HepG2 (cell line): ENCODE results near the gene OR51A7. TPM values are rescaled to one million over a fixed set of nuclear protein-coding genes. Genes with fewer than 3 reads are reported as not detected.

Experiments used
- ATAC-seq: fragments of 200-7000 bp; cut with Tn5 transposase; 3 replicates; pipeline ENCODE4 v1.9.1; 2020; ENCODE audit warnings: mild to moderate bottlenecking, moderate library complexity
- BruUV-seq: library from RNA; stranded (reverse); fragments of 400-500 nt; replicated peaks from 2 replicates; lab custom pipeline; 2021; lab: Mats Ljungman, UMichigan
- CTCF ChIA-PET: fragments of 300-600 bp; formaldehyde crosslinking; extraction: SDS; loops from one replicate; lab custom pipeline; 2021; ENCODE audit warnings: low total read pairs, inconsistent platforms, low intra/inter-chr PET ratio; lab: Yijun Ruan, JAX
- POLR2A ChIA-PET: fragments of 350-600 bp; sonication (Branson Sonifier 250); formaldehyde crosslinking; loops from one replicate; lab custom pipeline; 2020; ENCODE audit warnings: antibody characterized with exemption, inconsistent platforms; lab: Yijun Ruan, JAX
- DNase-seq: peaks from one replicate; pipeline ENCODE4 v3.0.0-alpha.2; 2015; ENCODE audit warnings: low spot score
- FAIRE-seq: peaks from 3 replicates; lab custom pipeline; 2011; peaks lifted over from hg19 to GRCh38; lab: Jason Lieb, UNC
- H2AFZ ChIP-seq: one replicate; pipeline ENCODE4 v1.6.1; 2011; ENCODE audit warnings: low read length, inconsistent platforms
- H3K27ac ChIP-seq: fragments of 300-600 bp; 3 replicates; pipeline ENCODE4 v1.8.0; 2011; ENCODE audit warnings: mixed run types, mild to moderate bottlenecking, mixed read lengths, low read length, inconsistent platforms; ENCODE audit not compliant: insufficient read depth; ENCODE audit errors: extremely low read length
- H3K27me3 ChIP-seq, 2 experiments: fragments of 200-600 bp in 1 of 2; 2 replicates in 1 of 2; 3 replicates in 1 of 2; pipeline versions ENCODE4 v1.6.0 to v1.8.0; 2011; ENCODE audit warnings: low read length in 2 of 2, mild to moderate bottlenecking in 2 of 2, moderate library complexity in 2 of 2, inconsistent platforms in 1 of 2; ENCODE audit not compliant: insufficient read depth in 2 of 2, control insufficient read depth in 1 of 2
- H3K36me3 ChIP-seq, 2 experiments: fragments of 200-600 bp in 1 of 2; replicated peaks in 1 of 2; 2 replicates in 1 of 2; 3 replicates in 1 of 2; pipeline versions ENCODE4 v1.5.1 to v1.8.0; 2011; ENCODE audit warnings: low read length in 2 of 2, inconsistent platforms in 1 of 2; ENCODE audit not compliant: insufficient read depth in 2 of 2, control insufficient read depth in 1 of 2
- H3K4me1 ChIP-seq: 2 replicates; pipeline ENCODE4 v1.5.1; 2012; ENCODE audit warnings: low read length, inconsistent platforms; ENCODE audit not compliant: insufficient read depth
- H3K4me2 ChIP-seq: 2 replicates; pipeline ENCODE4 v1.6.0; 2011; ENCODE audit warnings: low read depth, low read length, inconsistent platforms
- H3K4me3 ChIP-seq, 3 experiments: fragments of 200-600 bp in 1 of 3; sonication (generic), shearing (Covaris generic) in 1 of 3; replicated peaks in 1 of 3; 2 replicates each; pipeline ENCODE4 v1.5.1; 2011 to 2016; ENCODE audit warnings: low read length in 3 of 3, inconsistent platforms in 2 of 3, low read depth in 2 of 3, mild to moderate bottlenecking in 2 of 3, control low read depth in 1 of 3, mixed read lengths in 1 of 3; ENCODE audit not compliant: insufficient read depth in 1 of 3
- H3K79me2 ChIP-seq: one replicate; pipeline ENCODE4 v1.6.1; 2011; ENCODE audit warnings: low read length, inconsistent platforms; ENCODE audit not compliant: insufficient read depth
- H3K9ac ChIP-seq: 2 replicates; pipeline ENCODE4 v1.6.0; 2011; ENCODE audit warnings: mild to moderate bottlenecking, low read depth, low read length, inconsistent platforms; ENCODE audit not compliant: insufficient read depth
- H3K9me3 ChIP-seq: 2 replicates; pipeline ENCODE4 v1.5.1; 2012; ENCODE audit warnings: mild to moderate bottlenecking, low read length
- H4K20me1 ChIP-seq: 2 replicates; pipeline ENCODE4 v1.6.0; 2011; ENCODE audit warnings: inconsistent platforms, mild to moderate bottlenecking, low read length, moderate library complexity; ENCODE audit not compliant: insufficient read depth
- FOSL1 ChIP-seq: sonication (generic); formaldehyde crosslinking; IDR thresholded peaks from 2 replicates; pipeline ENCODE4 v1.9.0; 2021; ENCODE audit warnings: missing genetic modification reagents, borderline replicate concordance
- KDM1A ChIP-seq: IDR thresholded peaks from 2 replicates; pipeline ENCODE4 v1.6.1; 2016; ENCODE audit warnings: missing compliant biosample characterization
- KDM5B ChIP-seq: sonication (generic); formaldehyde crosslinking; IDR thresholded peaks from 2 replicates; pipeline ENCODE4 v1.4.0; 2020; ENCODE audit warnings: missing genetic modification reagents, mild to moderate bottlenecking, borderline replicate concordance
- MLX ChIP-seq: IDR thresholded peaks from 2 replicates; pipeline ENCODE4 v1.6.1; 2016
- MYNN ChIP-seq: sonication (generic); formaldehyde crosslinking; IDR thresholded peaks from 2 replicates; pipeline ENCODE4 v1.4.0; 2020; ENCODE audit warnings: mild to moderate bottlenecking, low read depth, missing genetic modification reagents
- PRPF4 ChIP-seq: fragments of 200-400 bp; formaldehyde crosslinking; IDR thresholded peaks from 2 replicates; pipeline ENCODE4 v1.6.1; 2016; ENCODE audit warnings: low read length, low read depth; ENCODE audit not compliant: poor library complexity, severe bottlenecking
- TCF7 ChIP-seq: sonication (generic); IDR thresholded peaks from 2 replicates; pipeline ENCODE4 v1.6.1; 2016; ENCODE audit warnings: antibody characterized with exemption, low read depth
- ZBTB42 ChIP-seq: sonication (generic); formaldehyde crosslinking; IDR thresholded peaks from 2 replicates; pipeline ENCODE4 v1.5.0; 2020; ENCODE audit warnings: mild to moderate bottlenecking, missing genetic modification reagents
- ZFP36 ChIP-seq: fragments of 150-350 bp; IDR thresholded peaks from 2 replicates; pipeline ENCODE4 v1.6.1; 2018; ENCODE audit warnings: borderline replicate concordance, low read length, low read depth; ENCODE audit not compliant: partially characterized antibody
- ZNF264 ChIP-seq: sonication (generic); formaldehyde crosslinking; IDR thresholded peaks from 2 replicates; pipeline ENCODE4 v1.4.0; 2020; ENCODE audit warnings: missing genetic modification reagents
- ZNF382 ChIP-seq: sonication (generic); formaldehyde crosslinking; IDR thresholded peaks from 2 replicates; pipeline ENCODE4 v1.5.0; 2020; ENCODE audit warnings: missing genetic modification reagents, mild to moderate bottlenecking, borderline replicate concordance
- ZNF468 ChIP-seq: sonication (generic); formaldehyde crosslinking; IDR thresholded peaks from 2 replicates; pipeline ENCODE4 v1.8.0; 2022; ENCODE audit warnings: mild to moderate bottlenecking, moderate library complexity, missing genetic modification reagents
- ZNF501 ChIP-seq: sonication (generic); formaldehyde crosslinking; IDR thresholded peaks from 2 replicates; pipeline ENCODE4 v1.5.1; 2020; ENCODE audit warnings: mild to moderate bottlenecking, moderate library complexity, missing genetic modification reagents
- ZNF530 ChIP-seq: sonication (generic); formaldehyde crosslinking; IDR thresholded peaks from 2 replicates; pipeline ENCODE4 v1.5.0; 2020; ENCODE audit warnings: low read depth, mild to moderate bottlenecking, missing genetic modification reagents
- ZNF761 ChIP-seq: sonication (generic); formaldehyde crosslinking; conservative IDR thresholded peaks from 2 replicates; pipeline ENCODE4 v1.4.0; 2020; ENCODE audit warnings: mild to moderate bottlenecking, missing genetic modification reagents
- ZNF768 ChIP-seq: sonication (generic); formaldehyde crosslinking; IDR thresholded peaks from 2 replicates; pipeline ENCODE4 v1.4.0; 2020; ENCODE audit warnings: missing genetic modification reagents
- in situ Hi-C: cut with HindIII; loops from 2 replicates; pipeline ENCODE4 v1.10.0; 2017; ENCODE audit warnings: low pct_unique_long_range_greater_than_20kb; ENCODE audit not compliant: extremely low pct_ligation_motif_present
- intact Hi-C: fragments of 100-400 bp; cut with micrococcal nuclease; formaldehyde crosslinking; loops from one replicate; pipeline ENCODE4 v1.10.0; 2022; ENCODE audit not compliant: unreplicated experiment
- polyA plus RNA-seq, 8 experiments: library from polyadenylated mRNA; depleted of rRNA in 3 of 8; stranded (reverse) in 7 of 8; unstranded in 1 of 8; fragments of >200 nt; fragmentation: Illumina TruSeq in 4 of 8; extraction: Trizol in 4 of 8; gene quantifications; 2 replicates each; pipeline versions ENCODE4 v1.2.1 to v1.2.3, GENCODE V29; 2011 to 2016; ENCODE audit warnings: low read depth in 4 of 8, missing spikeins in 1 of 8, mixed read lengths in 1 of 8; ENCODE audit not compliant: insufficient read depth in 1 of 8
- total RNA-seq, 5 experiments: library from RNA; depleted of rRNA; stranded (reverse); fragments of >200 nt; fragmentation: Illumina TruSeq; extraction: Trizol; gene quantifications; 2 replicates each; pipeline ENCODE4 v1.2.3, GENCODE V29; 2016; ENCODE audit warnings: low read depth in 1 of 5
- TF ChIP-seq, protein P1 (sequence below): IDR thresholded peaks from 2 replicates; pipeline ENCODE4 v1.6.1; 2016; ENCODE audit warnings: control low read depth
- TF ChIP-seq, protein P2 (sequence below): sonication (generic); formaldehyde crosslinking; IDR thresholded peaks from 2 replicates; pipeline ENCODE4 v1.8.0; 2022; ENCODE audit warnings: missing genetic modification reagents, low read depth, mild to moderate bottlenecking, borderline replicate concordance
- TF ChIP-seq, protein P3 (sequence below): sonication (generic); formaldehyde crosslinking; IDR thresholded peaks from 2 replicates; pipeline ENCODE4 v1.4.0; 2020; ENCODE audit warnings: missing genetic modification reagents, borderline replicate concordance
- TF ChIP-seq, protein P4 (sequence below): sonication (generic); formaldehyde crosslinking; IDR thresholded peaks from 2 replicates; pipeline ENCODE4 v1.5.0; 2020; ENCODE audit warnings: mild to moderate bottlenecking, missing genetic modification reagents

The OR51A7 gene
- total and polyA plus RNA-seq, 2 of the 13 experiments (the other 11 are each of a cell fraction or from before 2014, with no cell fraction given): not detected

- H3K27ac ChIP-seq: no peak overlapping the region
- H3K4me3 ChIP-seq: no peak overlapping the region
- intact Hi-C loops: no loop called here
- in situ Hi-C loops: no loop called here
- no TSS peak for BruUV-seq
- DNase-seq: peak; percentile 31
- H3K9me3 ChIP-seq: no peaks in the 10 kb centered on the region
- no peaks in the 10 kb centered on the region for H3K4me1 ChIP-seq
- CTCF ChIA-PET: no interaction called here
- H2AFZ ChIP-seq: no peak overlapping the region
- FAIRE-seq: peak; percentile 44
- POLR2A ChIA-PET: no interaction called here
- no peak overlapping the region for H3K9ac ChIP-seq
- H3K27me3 ChIP-seq: no peaks in the 10 kb centered on the region; a peak in 2 of 5 replicates
- ATAC-seq: peak; percentile 83
- no peaks in the 10 kb centered on the region for H4K20me1 ChIP-seq
- no peak overlapping the region for H3K4me2 ChIP-seq
- H3K79me2 ChIP-seq: no peaks in the 10 kb centered on the region
- H3K36me3 ChIP-seq: no peaks in the 10 kb centered on the region
- TF ChIP-seq, protein P1, sequence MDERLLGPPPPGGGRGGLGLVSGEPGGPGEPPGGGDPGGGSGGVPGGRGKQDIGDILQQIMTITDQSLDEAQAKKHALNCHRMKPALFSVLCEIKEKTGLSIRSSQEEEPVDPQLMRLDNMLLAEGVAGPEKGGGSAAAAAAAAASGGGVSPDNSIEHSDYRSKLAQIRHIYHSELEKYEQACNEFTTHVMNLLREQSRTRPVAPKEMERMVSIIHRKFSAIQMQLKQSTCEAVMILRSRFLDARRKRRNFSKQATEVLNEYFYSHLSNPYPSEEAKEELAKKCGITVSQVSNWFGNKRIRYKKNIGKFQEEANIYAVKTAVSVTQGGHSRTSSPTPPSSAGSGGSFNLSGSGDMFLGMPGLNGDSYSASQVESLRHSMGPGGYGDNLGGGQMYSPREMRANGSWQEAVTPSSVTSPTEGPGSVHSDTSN (CRISPR knock-in tag): peak; percentile 56; the same call in 1 of the 2 replicates
- TF ChIP-seq, protein P2, sequence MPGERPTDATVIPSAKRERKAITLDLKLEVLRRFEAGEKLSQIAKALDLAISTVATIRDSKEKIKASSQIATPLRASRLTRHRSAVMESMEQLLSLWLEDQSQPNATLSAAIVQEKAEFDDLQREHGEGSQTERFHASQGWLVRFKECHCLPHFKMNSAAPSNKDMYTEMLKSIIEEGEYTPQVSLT (CRISPR knock-in tag): no peak
- no peak for TF ChIP-seq PRPF4
- TF ChIP-seq ZNF382 (CRISPR knock-in tag): no peak
- no peak for TF ChIP-seq ZNF468 (CRISPR knock-in tag)
- TF ChIP-seq MYNN (CRISPR knock-in tag): no peak
- TF ChIP-seq, protein P3, sequence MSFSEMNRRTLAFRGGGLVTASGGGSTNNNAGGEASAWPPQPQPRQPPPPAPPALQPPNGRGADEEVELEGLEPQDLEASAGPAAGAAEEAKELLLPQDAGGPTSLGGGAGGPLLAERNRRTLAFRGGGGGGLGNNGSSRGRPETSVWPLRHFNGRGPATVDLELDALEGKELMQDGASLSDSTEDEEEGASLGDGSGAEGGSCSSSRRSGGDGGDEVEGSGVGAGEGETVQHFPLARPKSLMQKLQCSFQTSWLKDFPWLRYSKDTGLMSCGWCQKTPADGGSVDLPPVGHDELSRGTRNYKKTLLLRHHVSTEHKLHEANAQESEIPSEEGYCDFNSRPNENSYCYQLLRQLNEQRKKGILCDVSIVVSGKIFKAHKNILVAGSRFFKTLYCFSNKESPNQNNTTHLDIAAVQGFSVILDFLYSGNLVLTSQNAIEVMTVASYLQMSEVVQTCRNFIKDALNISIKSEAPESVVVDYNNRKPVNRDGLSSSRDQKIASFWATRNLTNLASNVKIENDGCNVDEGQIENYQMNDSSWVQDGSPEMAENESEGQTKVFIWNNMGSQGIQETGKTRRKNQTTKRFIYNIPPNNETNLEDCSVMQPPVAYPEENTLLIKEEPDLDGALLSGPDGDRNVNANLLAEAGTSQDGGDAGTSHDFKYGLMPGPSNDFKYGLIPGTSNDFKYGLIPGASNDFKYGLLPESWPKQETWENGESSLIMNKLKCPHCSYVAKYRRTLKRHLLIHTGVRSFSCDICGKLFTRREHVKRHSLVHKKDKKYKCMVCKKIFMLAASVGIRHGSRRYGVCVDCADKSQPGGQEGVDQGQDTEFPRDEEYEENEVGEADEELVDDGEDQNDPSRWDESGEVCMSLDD (CRISPR knock-in tag): no peak
- TF ChIP-seq ZNF264 (CRISPR knock-in tag): no peak
- TF ChIP-seq FOSL1: no peak
- no peak for TF ChIP-seq ZNF530 (CRISPR knock-in tag)
- no peak for TF ChIP-seq MLX (CRISPR knock-in tag)
- no peak for TF ChIP-seq ZNF761 (CRISPR knock-in tag)
- TF ChIP-seq ZNF501 (CRISPR knock-in tag): no peak
- TF ChIP-seq ZBTB42: no peak
- no peak for TF ChIP-seq KDM5B (CRISPR knock-in tag)
- TF ChIP-seq KDM1A (CRISPR knock-in tag): no peak
- TF ChIP-seq, protein P4, sequence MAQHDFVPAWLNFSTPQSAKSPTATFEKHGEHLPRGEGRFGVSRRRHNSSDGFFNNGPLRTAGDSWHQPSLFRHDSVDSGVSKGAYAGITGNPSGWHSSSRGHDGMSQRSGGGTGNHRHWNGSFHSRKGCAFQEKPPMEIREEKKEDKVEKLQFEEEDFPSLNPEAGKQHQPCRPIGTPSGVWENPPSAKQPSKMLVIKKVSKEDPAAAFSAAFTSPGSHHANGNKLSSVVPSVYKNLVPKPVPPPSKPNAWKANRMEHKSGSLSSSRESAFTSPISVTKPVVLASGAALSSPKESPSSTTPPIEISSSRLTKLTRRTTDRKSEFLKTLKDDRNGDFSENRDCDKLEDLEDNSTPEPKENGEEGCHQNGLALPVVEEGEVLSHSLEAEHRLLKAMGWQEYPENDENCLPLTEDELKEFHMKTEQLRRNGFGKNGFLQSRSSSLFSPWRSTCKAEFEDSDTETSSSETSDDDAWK (CRISPR knock-in tag): no peak
- no peak for TF ChIP-seq ZFP36
- TF ChIP-seq TCF7: 0 out of 2 replicates have a peak, but pooled peaks have one; percentile 8
- TF ChIP-seq ZNF768 (CRISPR knock-in tag): no peak
Measured at GRCh38 chr11:4916581-4916980, 13.0 kb downstream of the OR51A7 start.
